Adipocyte (in vitro differentiated cells): ENCODE results near the gene DPH1.

Source experiments
- DNase-seq: peaks from one replicate; pipeline ENCODE4 v3.0.0-alpha.2; 2015; ENCODE audit warnings: low read depth
- H3K27me3 ChIP-seq: replicated peaks from 2 replicates; pipeline ENCODE4 v1.7.0; 2013; ENCODE audit warnings: mild to moderate bottlenecking, low read length, moderate library complexity; ENCODE audit not compliant: control insufficient read depth, insufficient read depth
- H3K36me3 ChIP-seq: 2 replicates; pipeline ENCODE4 v1.7.0; 2013; ENCODE audit warnings: low read length, mild to moderate bottlenecking, moderate library complexity; ENCODE audit not compliant: control insufficient read depth, insufficient read depth, severe bottlenecking
- H3K4me1 ChIP-seq: 2 replicates; pipeline ENCODE4 v1.7.0; 2013; ENCODE audit warnings: mild to moderate bottlenecking, low read length, moderate library complexity; ENCODE audit not compliant: control insufficient read depth, insufficient read depth
- H3K4me3 ChIP-seq: 2 replicates; pipeline ENCODE4 v1.7.0; 2013; ENCODE audit warnings: mild to moderate bottlenecking, low read length, moderate library complexity
- H3K9ac ChIP-seq: 2 replicates; pipeline ENCODE4 v1.7.0; 2013; ENCODE audit warnings: mild to moderate bottlenecking, low read length, moderate library complexity
- H3K9me3 ChIP-seq: 2 replicates; pipeline ENCODE4 v1.7.0; 2013; ENCODE audit warnings: mild to moderate bottlenecking, low read length, moderate library complexity; ENCODE audit not compliant: control insufficient read depth

DPH1 gene

GRCh38 chr17:2060681-2061440 lies 30.9 kb downstream of the DPH1 start:
- Histone ChIP-seq H3K4me3 (no peak overlapping the region), H3K9me3 (no peaks in the 10 kb centered on the region), H3K36me3 (no peaks in the 10 kb centered on the region), H3K9ac (peak overlapping the region; percentile 91), H3K27me3 (no peaks in the 10 kb centered on the region), H3K4me1 (peaks cover 65% of the 10 kb centered on the region)
- no peak for DNase-seq

- Histone ChIP-seq H3K27me3 (no peaks in the 10 kb centered on the region), H3K4me3 (no peak overlapping the region), H3K9ac (peak overlapping the region; percentile 91), H3K36me3 (no peaks in the 10 kb centered on the region), H3K9me3 (no peaks in the 10 kb centered on the region), H3K4me1 (peaks cover 70% of the 10 kb centered on the region)
- DNase-seq: no peak
Observed at GRCh38 chr17:2061441-2061958, 31.5 kb downstream of the DPH1 start.

- no peaks in the 10 kb centered on the region for H3K36me3 ChIP-seq
Observed at GRCh38 chr17:2062571-2063183, 32.7 kb downstream of the DPH1 start.

GRCh38 chr17:2063261-2064146 lies 33.6 kb downstream of the DPH1 start:
- no peaks in the 10 kb centered on the region for H3K9me3 ChIP-seq
- DNase-seq: no peak

More at GRCh38 chr17:2062571-2063183, 32.7 kb downstream of the DPH1 start:
- DNase-seq: no peak
- Histone ChIP-seq H3K9ac (peak overlapping the region; percentile 91), H3K4me3 (peak overlapping the region; percentile 27), H3K4me1 (peaks cover 82% of the 10 kb centered on the region), H3K27me3 (no peaks in the 10 kb centered on the region), H3K9me3 (no peaks in the 10 kb centered on the region)

GRCh38 chr17:2064147-2064489 lies 34.2 kb downstream of the DPH1 start:
- no peak for DNase-seq
- H3K9ac ChIP-seq: peak overlapping the region; percentile 91
- no peak overlapping the region for H3K4me3 ChIP-seq
- peaks cover 96% of the 10 kb centered on the region for H3K4me1 ChIP-seq
- no peaks in the 10 kb centered on the region for H3K36me3 ChIP-seq
- no peaks in the 10 kb centered on the region for H3K27me3 ChIP-seq
- H3K9me3 ChIP-seq: no peaks in the 10 kb centered on the region

More at GRCh38 chr17:2063261-2064146, 33.6 kb downstream of the DPH1 start:
- H3K27me3 ChIP-seq: no peaks in the 10 kb centered on the region
- H3K4me1 ChIP-seq: peaks cover 90% of the 10 kb centered on the region
- no peaks in the 10 kb centered on the region for H3K36me3 ChIP-seq
- H3K4me3 ChIP-seq: peak overlapping the region; percentile 27
- H3K9ac ChIP-seq: peak overlapping the region; percentile 91

GRCh38 chr17:2064520-2064971 lies 34.6 kb downstream of the DPH1 start:
- Histone ChIP-seq H3K9ac (peak overlapping the region; percentile 91), H3K9me3 (no peaks in the 10 kb centered on the region), H3K27me3 (no peaks in the 10 kb centered on the region), H3K4me1 (peaks cover 95% of the 10 kb centered on the region), H3K36me3 (no peaks in the 10 kb centered on the region), H3K4me3 (no peak overlapping the region)
- DNase-seq: no peak

GRCh38 chr17:2064980-2065785 lies 35.2 kb downstream of the DPH1 start:
- H3K36me3 ChIP-seq: no peaks in the 10 kb centered on the region
- peaks cover 88% of the 10 kb centered on the region for H3K4me1 ChIP-seq
- no peaks in the 10 kb centered on the region for H3K9me3 ChIP-seq
- no peak overlapping the region for H3K4me3 ChIP-seq
- DNase-seq: peak; percentile 48
- no peaks in the 10 kb centered on the region for H3K27me3 ChIP-seq
- peak overlapping the region; percentile 91 for H3K9ac ChIP-seq

- Histone ChIP-seq H3K9ac (peak overlapping the region; percentile 91), H3K36me3 (peaks cover 2% of the 10 kb centered on the region), H3K4me3 (no peak overlapping the region), H3K4me1 (peaks cover 81% of the 10 kb centered on the region), H3K9me3 (no peaks in the 10 kb centered on the region), H3K27me3 (no peaks in the 10 kb centered on the region)
- DNase-seq: no peak
Observed at GRCh38 chr17:2065949-2066400, 36.0 kb downstream of the DPH1 start.

- Histone ChIP-seq H3K27me3 (no peaks in the 10 kb centered on the region), H3K4me3 (no peak overlapping the region), H3K9me3 (no peaks in the 10 kb centered on the region), H3K4me1 (peaks cover 69% of the 10 kb centered on the region), H3K9ac (peak overlapping the region; percentile 91), H3K36me3 (peaks cover 13% of the 10 kb centered on the region)
- DNase-seq: no peak
Observed at GRCh38 chr17:2067048-2067561, 37.2 kb downstream of the DPH1 start.

GRCh38 chr17:2067608-2068024 lies 37.7 kb downstream of the DPH1 start:
- no peak overlapping the region for H3K4me3 ChIP-seq
- H3K9ac ChIP-seq: peak overlapping the region; percentile 91
- H3K9me3 ChIP-seq: no peaks in the 10 kb centered on the region
- no peak for DNase-seq
- H3K4me1 ChIP-seq: peaks cover 64% of the 10 kb centered on the region
- no peaks in the 10 kb centered on the region for H3K27me3 ChIP-seq
- peaks cover 16% of the 10 kb centered on the region for H3K36me3 ChIP-seq
